ENCODE measurements around the gene NT5E. TPM values are rescaled to one million over a fixed set of nuclear protein-coding genes. Genes with fewer than 3 reads are reported as not detected.

Gene NT5E
- total RNA-seq, result 23.7 TPM

GRCh38 chr6:85449818-85450759, at the start of gene NT5E:
TSS of gene NT5E (plus strand) at chr6:85450083. CDS start at chr6:85450140, 57 bp downstream.

Other genes with a start within 250 kb of the NT5E start
- gene SNX14, start 143.8 kb downstream of the NT5E start, total RNA-seq, result 130 TPM
- gene SYNCRIP, start 192.8 kb downstream of the NT5E start, total RNA-seq, result 115 TPM